Activated naive CD4-positive, alpha-beta T cell treated with anti-CD3 and anti-CD28 coated beads, Interleukin-2, amount 50 U/mL, for 16 hours (primary cell): ENCODE results near the gene EPHA7.

Source experiments
- DNase-seq: peaks from one replicate; pipeline ENCODE4 v3.0.0-alpha.2; 2020

EPHA7 gene

DNA sequence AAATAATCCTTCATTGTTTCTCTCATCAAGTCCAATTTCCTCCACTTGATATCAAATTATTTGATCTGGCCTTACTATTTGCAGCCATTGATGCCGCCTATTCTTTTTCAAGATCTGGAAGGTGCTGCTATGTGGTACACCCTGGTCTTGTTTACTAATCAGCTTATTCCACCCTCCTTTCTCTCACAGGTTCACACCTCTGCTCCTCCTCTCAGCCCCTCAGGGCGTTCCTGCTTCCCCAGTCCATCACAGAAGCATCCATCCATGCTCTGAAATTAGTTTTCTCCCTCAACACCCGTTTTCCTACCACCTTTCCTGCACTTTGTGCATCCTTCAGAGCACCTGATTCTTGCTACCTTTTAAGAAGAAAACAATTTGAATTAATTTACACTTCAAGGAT, 183.6 kb downstream of the EPHA7 start:
- no peak for DNase-seq

DNA sequence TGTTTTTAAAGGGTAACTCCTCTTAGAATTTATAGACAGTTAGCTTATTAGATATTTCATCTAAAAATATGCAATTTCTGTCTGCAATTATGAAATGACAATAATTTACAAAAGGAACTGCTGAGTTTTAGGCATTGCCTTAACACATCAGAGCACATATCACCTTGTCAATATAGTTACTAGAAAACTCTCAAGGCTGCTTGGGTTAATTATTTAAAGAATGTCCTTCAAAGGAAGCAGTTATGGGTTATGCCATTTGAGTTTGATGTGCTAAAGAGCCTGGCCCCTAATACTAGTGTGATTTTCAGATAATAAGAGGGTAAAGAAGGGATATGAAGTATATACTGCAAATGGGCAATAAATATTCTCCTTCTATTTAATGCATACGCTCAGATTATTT, 192.5 kb downstream of the EPHA7 start:
- DNase-seq: no peak

DNA sequence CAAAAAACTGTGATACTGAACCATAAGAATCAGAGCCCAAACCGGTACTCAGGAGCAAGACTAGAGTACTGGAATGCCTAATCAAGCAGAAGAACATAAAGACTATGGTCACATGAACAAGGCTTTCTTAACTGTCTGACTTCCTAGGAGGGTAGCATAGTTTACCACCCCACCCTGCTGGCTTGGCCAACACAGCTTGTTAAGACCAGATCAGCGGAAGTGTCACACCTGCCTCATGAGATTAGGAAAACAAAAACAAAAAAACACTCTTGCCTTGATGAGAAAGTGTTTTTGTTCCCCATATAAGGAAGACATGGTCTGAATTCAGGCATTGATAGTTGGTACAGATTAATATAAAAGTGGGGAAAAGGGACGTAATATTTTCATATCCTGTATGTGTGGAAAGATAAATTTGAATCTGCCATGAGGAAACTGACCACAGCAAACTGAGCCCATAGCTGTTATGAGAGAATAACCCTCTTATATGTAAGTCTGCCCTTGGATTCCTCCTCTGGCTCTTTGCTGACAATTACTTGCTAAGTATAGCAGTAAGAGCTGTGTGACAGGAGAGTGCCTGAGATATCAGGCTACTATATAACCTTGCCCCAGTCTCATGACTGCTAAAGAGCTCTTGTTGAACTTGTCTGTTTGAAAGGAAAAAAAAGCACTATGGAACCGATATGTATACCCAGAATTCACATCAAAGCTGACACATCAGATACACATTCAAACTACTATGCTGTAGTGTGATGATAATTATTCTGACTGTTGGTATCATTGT, 197.1 kb downstream of the EPHA7 start:
- no peak for DNase-seq

DNA sequence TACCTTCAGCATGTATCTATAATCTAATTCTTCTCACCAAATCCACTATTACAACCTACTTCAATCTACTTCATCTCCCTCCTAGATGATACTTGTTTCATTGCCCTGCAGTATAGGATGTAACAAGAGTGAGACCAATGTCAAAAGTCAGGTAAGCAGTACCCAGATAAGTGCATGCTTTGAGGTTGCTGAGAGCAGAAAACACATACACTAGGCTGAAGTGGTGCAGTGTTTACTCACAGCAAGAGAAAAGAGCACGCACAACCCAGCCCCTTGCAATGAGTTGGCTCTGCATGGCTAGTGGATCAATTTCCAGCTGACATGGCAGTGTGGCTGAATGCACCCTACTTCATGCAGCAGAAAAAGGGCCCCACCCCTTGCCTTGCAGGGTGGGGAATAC, 199.9 kb downstream of the EPHA7 start:
- no peak for DNase-seq

DNA sequence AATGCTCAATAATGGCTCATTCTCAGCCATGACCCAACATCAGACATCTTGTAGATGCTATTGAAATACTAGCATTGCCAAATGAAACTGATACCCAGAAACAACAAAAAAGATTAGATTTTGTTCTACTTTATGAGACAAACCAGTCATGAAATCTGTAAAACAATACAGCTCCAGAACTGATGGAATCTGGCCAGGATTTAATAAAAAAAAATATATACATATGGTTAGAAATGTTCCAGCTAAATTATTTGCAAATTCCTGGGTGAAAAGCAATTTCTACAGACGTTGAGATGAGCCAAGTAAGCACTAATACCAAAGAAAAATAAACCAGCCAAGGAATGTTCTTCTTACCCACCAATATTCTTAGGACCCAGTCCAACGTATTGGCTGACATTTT, 201.3 kb downstream of the EPHA7 start:
- DNase-seq: no peak

DNA sequence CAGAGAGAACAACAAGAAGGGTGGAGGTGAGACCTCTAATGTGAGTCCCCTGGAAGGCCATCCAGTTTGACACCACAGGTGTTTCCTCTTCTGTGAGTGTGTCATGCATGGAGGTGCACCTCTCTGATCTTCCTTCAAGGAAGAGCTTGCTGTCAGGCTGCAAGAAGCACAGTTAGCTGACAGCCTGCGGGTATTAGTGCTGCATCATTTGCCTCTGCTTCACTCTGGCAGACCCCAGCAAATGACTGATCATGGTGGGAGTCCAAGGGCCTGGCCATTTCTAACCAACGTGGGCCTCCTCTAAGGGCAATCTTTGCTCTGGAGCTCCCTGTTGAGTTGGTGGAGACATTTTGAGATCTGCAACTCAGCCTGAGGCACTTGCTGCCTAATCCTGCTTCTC, 206.3 kb downstream of the EPHA7 start:
- no peak for DNase-seq

DNA sequence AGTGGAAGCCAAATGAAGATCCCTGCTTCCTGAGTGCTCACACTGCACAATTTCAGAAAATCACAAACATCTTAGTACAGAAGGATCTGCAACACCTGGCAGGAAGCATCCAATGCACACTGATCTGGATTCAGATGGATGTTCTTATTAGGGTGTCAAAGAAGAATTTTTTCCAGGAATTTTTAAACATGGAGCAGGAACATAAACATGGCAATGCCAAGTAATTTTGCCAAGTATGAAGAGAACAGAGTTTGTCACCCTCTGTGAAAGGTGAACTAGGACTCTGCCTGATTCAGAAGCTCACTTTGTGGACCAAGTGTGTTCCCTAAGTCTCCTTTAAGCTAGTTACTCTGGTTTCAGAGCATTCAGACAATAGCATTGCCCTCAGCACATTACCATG, 208.5 kb downstream of the EPHA7 start:
- no peak for DNase-seq

DNA sequence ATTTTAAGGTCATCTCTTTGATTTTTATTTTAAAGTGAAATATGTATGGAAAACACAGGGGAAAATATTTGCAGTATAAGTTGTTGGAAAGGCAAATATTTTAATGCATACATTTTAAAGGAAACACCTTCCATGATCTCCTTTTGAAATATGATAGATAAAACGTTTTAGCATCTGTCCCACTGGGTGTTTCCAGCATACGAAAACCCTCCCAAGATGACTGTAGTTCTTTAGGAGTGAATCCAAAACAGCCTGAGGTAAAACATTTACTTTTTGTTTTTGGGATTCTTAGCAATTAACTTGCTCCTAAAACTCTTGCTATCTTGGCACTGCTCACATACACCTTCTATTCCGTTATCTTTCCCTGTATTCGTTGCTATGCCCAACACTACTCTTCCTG, 210.0 kb downstream of the EPHA7 start:
- no peak for DNase-seq

DNA sequence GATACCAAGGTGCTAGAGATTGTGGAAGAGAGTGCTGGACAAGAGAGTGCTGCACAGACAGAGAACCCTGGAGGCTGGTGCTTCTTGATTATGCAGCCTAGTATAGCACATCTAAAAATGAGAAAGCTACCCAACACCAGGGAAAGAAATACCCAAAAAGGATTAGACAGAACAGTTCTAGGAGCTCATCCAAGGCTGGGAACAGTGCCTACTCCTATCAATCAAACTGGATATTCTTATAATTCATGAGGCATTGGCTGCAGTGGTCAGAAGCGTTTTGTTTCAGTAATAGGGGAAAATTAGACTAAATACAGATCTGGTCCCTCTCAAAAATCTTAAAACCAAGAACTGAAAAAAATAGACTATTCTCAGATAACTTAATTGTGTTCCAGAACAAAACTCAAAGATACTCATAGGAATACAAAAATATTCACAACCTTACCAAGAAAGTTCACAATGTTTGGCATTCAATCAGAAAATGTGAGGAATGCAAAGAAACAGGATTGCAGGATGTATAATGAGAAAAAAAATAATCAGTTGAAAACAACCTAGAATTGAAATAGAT, 222.9 kb downstream of the EPHA7 start:
- DNase-seq: no peak

DNA sequence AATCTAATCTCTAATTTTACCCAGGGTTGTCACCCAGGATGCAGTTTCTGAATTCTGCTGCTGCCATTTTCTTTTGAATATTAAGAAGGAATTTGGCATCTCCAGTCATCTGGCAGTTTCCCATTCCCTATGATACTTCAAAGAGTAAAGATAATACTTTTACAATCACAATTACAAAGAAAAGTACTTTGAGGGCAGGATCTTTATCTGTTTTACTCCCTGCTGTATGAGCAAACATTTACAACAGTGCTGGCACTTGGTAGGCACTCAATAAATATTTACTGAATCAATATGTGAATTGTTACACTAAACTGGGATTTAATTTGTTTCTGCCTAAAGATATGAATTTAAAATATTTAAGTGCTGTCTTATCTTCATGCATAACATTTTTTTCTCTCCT, 224.9 kb downstream of the EPHA7 start:
- no peak for DNase-seq

DNA sequence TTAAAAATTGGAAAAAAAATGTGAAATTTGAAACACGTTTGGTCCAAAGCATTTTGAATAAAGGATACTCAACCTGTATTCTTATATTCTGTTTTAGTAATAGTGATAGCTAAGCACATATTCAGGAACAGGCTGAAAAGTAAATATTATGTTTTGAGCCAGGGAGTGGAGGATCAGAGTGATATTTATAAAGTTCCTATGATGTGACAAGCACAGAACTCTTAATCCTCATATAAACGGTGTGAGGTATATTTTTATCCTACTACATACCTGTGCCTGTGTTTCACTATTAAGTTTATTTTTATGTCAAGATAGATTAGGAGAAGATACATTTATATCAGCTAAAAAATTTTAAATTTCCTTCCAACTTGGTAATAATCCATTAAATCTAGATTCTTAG, 225.5 kb downstream of the EPHA7 start:
- DNase-seq: no peak
